ENCODE data around the gene ZNF618.

Gene ZNF618

DNA sequence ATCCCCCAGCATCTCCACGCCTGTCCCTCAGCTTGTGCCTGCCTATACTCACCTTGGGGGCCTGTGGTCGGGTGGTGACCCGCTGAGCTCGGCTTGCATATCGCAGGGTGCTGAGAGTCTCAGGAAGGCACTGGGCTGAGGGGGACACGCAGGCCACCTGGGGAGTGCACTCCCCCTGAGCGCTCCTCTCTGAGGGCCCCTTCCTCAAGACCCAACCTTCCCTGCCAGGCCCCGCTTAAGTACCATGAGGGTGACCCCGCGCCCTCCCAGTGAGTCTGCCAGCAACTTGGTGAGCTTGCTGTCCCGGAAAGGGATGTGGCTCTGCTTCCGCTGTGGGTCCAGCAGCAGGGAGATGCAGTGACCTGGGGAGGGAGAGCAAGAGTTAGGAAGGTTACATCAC is 218.9 kb downstream of the ZNF618 start:
- TF ChIP-seq, protein P1, sequence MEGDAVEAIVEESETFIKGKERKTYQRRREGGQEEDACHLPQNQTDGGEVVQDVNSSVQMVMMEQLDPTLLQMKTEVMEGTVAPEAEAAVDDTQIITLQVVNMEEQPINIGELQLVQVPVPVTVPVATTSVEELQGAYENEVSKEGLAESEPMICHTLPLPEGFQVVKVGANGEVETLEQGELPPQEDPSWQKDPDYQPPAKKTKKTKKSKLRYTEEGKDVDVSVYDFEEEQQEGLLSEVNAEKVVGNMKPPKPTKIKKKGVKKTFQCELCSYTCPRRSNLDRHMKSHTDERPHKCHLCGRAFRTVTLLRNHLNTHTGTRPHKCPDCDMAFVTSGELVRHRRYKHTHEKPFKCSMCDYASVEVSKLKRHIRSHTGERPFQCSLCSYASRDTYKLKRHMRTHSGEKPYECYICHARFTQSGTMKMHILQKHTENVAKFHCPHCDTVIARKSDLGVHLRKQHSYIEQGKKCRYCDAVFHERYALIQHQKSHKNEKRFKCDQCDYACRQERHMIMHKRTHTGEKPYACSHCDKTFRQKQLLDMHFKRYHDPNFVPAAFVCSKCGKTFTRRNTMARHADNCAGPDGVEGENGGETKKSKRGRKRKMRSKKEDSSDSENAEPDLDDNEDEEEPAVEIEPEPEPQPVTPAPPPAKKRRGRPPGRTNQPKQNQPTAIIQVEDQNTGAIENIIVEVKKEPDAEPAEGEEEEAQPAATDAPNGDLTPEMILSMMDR (conservative IDR thresholded peaks at IDR 0.05): no peak
- H3K27ac ChIP-seq: no peak overlapping the region

DNA sequence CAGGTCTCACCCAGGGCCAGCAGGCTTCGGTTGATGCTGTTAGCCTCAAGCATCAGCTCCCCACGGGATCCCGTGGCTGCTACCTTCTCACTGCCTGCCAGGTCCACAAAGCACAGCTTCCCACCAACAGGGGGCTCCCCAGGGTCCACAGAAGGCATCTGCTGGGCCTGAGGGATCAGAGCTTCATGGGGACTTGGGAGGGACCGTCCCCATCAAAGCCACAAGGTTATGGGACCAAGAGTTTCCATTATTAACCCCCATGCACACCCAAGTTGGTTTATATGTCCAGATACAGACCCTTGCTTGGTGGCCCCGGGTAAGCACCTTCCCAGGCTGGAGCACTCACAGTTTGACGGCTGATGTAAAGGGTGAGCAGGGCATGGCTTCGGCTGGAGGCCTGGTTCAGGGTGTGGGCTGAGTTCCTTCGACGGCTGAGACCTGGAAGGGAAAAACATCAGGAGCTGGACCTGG is 220.0 kb downstream of the ZNF618 start:
- TF ChIP-seq, protein P1 (conservative IDR thresholded peaks at IDR 0.05): 0 out of 2 replicates have a peak, but pooled peaks have one; percentile 15
- no peak overlapping the region for H3K27ac ChIP-seq

DNA sequence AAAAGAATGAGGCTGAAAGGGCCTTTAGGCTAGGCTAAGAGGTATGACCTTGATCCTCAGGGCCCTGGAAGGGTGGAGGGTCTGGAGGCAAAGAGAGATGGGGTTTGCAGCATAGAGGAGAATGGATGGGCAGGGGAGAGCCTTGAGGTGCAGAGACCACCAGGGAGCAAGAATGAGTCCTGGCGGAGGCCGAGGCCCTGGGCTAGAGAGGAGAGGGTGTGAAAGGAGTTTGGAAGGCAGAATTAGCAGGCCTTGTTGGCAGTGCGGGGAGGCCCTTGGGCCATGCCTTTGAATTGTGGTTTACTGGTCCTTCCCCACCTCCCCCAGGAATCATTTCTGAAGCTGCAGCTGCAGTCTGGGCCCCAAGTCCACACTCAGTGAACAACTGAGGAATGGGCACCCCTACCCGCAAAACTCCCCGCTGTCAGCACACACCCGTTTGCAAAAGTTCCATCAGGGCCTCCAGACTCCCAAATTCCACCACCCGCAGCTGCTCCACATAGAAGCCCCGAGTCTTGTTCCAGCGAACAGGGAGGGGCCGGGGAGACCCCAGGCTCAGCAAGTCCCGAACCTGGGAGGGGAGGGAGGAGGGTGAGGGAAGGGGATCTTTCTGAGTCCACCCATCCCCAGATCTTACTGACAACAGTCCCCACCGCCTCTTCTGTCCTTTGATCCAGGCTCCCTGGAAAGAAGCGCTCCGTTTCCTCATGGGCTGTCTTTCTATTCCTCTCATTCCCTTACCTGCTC is 220.9 kb downstream of the ZNF618 start:
- H3K27ac ChIP-seq: peak overlapping the region; percentile 83; the same call in 1 of the 2 replicates
- TF ChIP-seq, protein P1 (conservative IDR thresholded peaks at IDR 0.05): no peak

DNA sequence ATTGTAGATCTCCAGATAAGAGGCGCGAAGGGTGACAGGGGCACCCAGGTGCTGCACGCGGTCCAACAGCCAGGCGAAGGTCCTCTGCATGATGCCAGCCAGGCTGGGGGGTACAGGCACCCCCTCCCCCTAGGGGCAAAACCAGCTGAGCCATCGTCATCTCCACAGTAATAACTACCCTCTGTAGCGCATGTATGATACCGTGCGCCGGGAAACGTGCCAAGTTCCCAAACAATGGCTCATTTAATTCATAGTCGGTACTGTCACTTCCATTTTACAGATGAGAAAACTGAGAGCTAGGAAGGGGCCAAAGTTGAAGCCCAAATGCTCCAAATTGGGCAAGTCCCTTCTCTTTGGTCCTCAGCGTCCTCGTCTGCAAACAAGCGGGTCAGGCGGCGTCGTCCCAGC is 221.5 kb downstream of the ZNF618 start:
- TF ChIP-seq, protein P1 (conservative IDR thresholded peaks at IDR 0.05): no peak
- H3K27ac ChIP-seq: peak overlapping the region; percentile 83

DNA sequence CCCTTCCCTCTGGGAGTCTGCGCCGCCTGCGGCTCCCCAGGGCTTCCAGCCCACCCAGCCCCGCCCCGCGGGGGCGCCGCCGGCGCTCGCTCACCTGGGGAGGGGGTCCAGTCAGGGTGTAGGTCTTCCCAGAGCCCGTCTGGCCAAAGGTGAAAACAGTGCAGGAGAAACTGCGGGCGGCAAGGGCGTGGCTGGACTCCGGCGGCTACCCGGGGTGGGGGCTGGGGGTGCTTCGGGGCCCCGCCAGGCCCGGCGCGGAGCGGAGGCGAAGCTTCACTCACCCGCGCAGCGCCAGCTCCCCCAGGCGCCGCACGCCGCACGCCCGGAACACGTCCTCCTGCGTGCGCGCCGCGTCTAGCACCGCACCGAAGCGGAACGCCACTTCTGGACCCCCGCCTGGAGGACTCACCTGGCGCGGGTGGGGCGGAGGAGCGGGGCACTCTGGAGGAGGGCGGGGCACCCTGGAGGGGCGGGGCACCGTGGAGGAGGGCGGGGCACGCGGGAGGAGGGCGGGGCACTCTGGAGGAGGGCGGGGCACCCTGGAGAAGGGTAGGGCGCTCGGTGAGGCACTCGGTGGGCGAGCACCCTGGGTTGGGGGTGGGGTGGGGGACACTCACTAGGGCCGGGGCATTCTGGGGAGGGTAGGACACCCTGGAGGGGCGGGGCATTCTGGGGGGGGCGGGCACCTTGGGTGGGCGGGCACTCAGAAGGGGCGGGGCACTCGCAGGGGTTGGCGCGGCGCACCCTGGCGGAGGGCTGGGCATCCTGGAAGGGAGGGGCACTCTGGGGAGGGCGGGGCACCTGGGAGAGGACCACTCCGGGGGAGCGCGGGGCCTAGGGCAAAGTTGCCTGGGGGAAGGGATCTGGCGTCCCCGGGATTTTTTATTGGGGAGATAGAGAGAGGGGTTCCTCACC is 222.2 kb downstream of the ZNF618 start:
- peak overlapping the region; percentile 83 for H3K27ac ChIP-seq
- TF ChIP-seq, protein P1 (conservative IDR thresholded peaks at IDR 0.05): no peak

DNA sequence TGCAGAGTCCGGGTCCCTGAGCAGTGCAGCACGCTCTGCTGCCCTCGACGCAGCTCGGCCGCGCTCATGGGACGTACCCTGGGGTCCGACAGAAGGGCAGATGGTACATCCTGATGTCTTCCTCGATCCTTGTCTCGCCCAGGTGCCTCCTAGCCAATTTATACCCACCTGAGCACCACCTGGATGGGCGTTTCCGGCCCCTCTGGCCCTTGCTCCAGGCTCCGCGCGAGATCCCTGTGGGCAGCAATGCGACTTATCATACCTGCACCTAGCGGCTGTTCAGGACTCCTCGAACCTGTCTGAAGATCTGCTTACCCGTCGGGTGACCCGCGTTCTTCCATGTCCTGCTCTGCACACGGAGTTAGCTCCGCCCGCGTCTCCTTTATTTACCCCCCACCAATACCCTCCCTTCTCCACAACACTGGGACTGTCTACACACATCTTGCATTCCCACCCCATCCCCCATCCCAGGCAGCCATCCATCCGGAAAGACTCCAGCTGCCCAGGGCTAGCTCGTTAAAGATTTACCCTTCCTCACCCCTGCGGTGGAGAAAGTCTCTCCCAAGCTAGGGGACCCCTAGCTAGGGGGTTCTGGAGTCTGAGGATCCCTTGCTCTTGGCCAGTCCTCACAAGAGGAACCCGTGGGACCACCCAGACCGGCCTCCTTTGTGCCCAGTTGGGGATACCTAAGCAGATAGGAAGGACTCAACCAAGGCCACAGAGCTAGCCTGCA is 223.0 kb downstream of the ZNF618 start, which contains the start of gene KIF12:
Gene KIF12, minus strand, starts transcription at position 357 of the 733 bp plus-strand sequence. Its CDS starts 16 bp downstream, at position 341.
- TF ChIP-seq, protein P1 (conservative IDR thresholded peaks at IDR 0.05): no peak
- H3K27ac ChIP-seq: peak within 1 kb of the TSS; percentile 83
